Gastroesophageal sphincter (tissue), 3 donors: ENCODE data around the gene SLC12A4.

ENCODE experiments used
- CTCF ChIP-seq, 4 experiments: fragments of 200-600 bp in 2 of 4; fragments of 450-650 bp in 2 of 4; sonication (generic) in 1 of 4; IDR thresholded peaks; one replicate each; pipeline ENCODE4 v1.5.1; 2017 to 2019; ENCODE audit warnings: antibody characterized with exemption in 4 of 4, mild to moderate bottlenecking in 2 of 4, moderate library complexity in 2 of 4
- POLR2A ChIP-seq, 2 donors: fragments of 450-650 bp; IDR thresholded peaks; one replicate each; pipeline ENCODE4 v1.6.1; 2017; ENCODE audit warnings: antibody characterized with exemption in 2 of 2, mild to moderate bottlenecking in 2 of 2, moderate library complexity in 1 of 2

GRCh38 chr16:67893743-67894399 lies 74.6 kb downstream of the SLC12A4 start:
- TF ChIP-seq POLR2A (IDR thresholded peaks at IDR 0.05) (no peak), CTCF (IDR thresholded peaks at IDR 0.05) (no peak)
